Cardiac fibroblast (primary cell): ENCODE measurements around the gene BBX.
"Not testable (repeated sequence)": the region's sequence is repeated elsewhere in the genome, so short reads cannot be mapped to it uniquely, and the experiment has no call there.

Experiments
- DNase-seq, 2 donors: peaks; one replicate each; pipeline versions ENCODE4 v3.0.0 to v3.0.0-alpha.2; 2010; ENCODE audit warnings: low read depth in 2 of 2
- H3K4me3 ChIP-seq, 2 donors: replicated peaks in 1 of 2; 1 replicate in 1 of 2; 2 replicates in 1 of 2; pipeline ENCODE4 v1.5.1; 2011; ENCODE audit warnings: low read depth in 2 of 2, low read length in 2 of 2, mild to moderate bottlenecking in 2 of 2, moderate library complexity in 1 of 2
- TF ChIP-seq, protein P1 (sequence below): IDR thresholded peaks from one replicate; pipeline ENCODE4 v1.5.1; 2011; ENCODE audit warnings: low read depth, mild to moderate bottlenecking, low read length, inconsistent platforms

The BBX gene

DNA sequence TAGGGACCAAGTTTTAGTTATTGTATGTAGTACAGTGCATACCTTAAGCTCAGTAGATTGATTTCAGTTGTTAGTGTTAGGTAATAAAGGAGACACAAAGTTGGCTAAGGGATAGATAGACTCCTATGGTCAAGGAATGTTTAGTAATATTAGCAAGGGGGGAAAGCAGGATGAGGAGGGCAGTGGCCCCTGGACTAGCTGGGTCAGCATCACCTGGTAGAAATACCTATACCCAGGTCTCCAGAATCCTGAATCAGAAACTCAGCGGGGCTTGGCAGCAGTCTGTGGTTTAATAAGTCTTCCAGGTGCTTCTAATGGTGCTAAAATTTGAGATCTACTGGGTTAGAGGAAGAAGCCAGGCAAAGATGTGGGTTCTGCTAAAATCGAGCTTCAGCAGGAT, 35.0 kb downstream of the BBX start:
- H3K4me3 ChIP-seq, result no peak overlapping the region
- TF ChIP-seq, protein P1, sequence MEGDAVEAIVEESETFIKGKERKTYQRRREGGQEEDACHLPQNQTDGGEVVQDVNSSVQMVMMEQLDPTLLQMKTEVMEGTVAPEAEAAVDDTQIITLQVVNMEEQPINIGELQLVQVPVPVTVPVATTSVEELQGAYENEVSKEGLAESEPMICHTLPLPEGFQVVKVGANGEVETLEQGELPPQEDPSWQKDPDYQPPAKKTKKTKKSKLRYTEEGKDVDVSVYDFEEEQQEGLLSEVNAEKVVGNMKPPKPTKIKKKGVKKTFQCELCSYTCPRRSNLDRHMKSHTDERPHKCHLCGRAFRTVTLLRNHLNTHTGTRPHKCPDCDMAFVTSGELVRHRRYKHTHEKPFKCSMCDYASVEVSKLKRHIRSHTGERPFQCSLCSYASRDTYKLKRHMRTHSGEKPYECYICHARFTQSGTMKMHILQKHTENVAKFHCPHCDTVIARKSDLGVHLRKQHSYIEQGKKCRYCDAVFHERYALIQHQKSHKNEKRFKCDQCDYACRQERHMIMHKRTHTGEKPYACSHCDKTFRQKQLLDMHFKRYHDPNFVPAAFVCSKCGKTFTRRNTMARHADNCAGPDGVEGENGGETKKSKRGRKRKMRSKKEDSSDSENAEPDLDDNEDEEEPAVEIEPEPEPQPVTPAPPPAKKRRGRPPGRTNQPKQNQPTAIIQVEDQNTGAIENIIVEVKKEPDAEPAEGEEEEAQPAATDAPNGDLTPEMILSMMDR, result no peak
- DNase-seq, result no peak

- TF ChIP-seq, protein P1, result no peak
- no peak for DNase-seq
Measured at GRCh38 chr3:107560166-107560565, 37.4 kb downstream of the BBX start.

GRCh38 chr3:107561980-107562379, 39.2 kb downstream of the BBX start:
- DNase-seq, result peak in 1 of 2 donors; percentile 10
- TF ChIP-seq, protein P1, result no peak
- H3K4me3 ChIP-seq, result no peak overlapping the region

More at GRCh38 chr3:107560166-107560565, 37.4 kb downstream of the BBX start:
- H3K4me3 ChIP-seq, result no peak overlapping the region

DNA sequence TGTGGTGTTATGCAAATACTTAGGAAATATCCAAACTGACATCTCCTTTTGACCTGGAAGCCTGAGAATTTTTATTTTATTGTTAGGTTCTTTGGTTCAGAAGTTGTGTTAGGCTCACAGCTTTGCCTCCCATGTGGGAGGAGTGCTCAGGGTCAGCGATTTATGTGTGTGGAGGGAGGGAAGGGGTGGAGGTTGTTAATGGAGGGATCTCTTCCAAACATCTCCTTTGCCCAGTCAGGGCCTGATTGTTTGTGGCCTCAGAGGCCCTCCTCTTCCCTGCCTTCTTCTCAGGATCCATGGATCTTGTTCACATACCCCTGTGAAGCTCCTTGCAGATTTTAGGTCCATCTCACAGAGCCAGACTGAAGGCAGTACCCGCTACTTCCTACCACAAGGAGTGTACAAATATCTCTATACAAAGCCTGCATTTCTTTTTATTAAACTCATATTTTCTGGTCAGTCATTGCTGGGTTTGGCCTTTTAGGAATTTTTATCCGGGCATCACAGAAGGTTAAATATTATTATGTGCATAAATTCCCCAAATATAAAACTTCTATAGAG, 40.3 kb downstream of the BBX start:
- no peak for DNase-seq
- H3K4me3 ChIP-seq, result no peak overlapping the region
- TF ChIP-seq, protein P1, result no peak

DNA sequence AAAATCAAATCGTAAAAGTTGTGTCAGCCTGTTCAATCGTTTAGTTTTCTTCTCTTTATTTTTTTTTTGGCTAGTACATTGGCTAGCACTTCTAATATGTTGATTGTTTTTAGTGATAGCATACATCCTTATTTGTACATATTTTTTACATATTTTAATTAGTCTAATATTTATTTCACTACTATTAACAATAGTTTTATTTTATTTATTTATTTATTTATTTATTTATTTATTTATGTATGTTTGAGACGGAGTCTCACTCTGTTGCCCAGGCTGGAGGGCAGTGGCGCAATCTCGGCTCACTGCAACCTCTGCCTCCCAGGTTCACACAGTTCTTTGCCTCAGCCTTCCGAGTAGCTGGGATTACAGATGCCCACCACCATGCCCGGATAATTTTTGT, 42.5 kb downstream of the BBX start:
- H3K4me3 ChIP-seq, DNase-seq: not testable (repeated sequence)

GRCh38 chr3:107571089-107571488, 48.3 kb downstream of the BBX start:
- not testable (repeated sequence) for H3K4me3 ChIP-seq, DNase-seq

GRCh38 chr3:107571492-107571891, 48.7 kb downstream of the BBX start:
- not testable (repeated sequence) for H3K4me3 ChIP-seq

DNA sequence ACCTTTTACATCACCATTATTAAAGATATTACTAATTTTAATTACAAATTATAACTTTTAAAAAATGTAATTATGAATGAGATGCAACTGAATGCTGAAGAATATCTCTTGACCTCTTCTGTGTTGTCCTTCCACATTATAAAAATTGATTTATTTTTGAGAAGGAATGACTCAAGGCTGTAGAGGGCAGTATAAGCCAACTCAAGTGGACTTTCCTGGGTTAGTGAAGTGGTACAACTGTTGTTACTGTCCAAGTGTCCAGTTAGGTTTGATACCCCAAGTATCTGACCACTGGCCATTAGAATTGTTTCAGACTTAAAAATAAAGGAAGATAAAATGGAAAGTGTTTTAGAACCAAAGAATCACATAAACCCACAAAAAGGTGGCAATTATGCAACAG, 51.9 kb downstream of the BBX start:
- peak; percentile 68 to 69 for DNase-seq
- TF ChIP-seq, protein P1, result peak; percentile 39
- no peak overlapping the region for H3K4me3 ChIP-seq

More at GRCh38 chr3:107571492-107571891, 48.7 kb downstream of the BBX start:
- not testable (repeated sequence) for DNase-seq
